ENCODE results near the gene MAGEA9B.
"Not testable (repeated sequence)": the region's sequence is repeated elsewhere in the genome, so short reads cannot be mapped to it uniquely, and the experiment has no call there.

DNA sequence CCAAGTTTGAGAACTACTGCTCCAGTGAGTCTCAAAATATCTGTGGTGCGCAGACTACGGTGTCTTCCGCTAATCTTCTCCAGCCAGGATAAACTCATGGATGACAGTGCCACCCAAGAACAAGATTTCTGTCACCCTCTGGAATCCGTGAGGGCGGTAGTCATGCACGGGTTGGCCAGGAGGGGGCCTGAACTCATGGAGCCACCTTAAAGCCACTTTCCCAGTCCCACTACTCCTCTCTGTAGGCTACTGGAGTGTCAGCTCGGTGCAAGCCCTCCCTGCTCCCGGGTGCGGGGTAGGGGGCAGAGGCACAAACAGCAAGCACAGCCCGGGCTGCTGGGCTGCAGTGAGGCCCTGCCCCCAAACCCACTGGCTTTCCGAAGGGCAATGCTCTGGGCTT lies 11.3 kb upstream of the MAGEA9B start:
- not testable (repeated sequence) for TF ChIP-seq BCL11A (IDR thresholded peaks at IDR 0.05; ENCODE audit: low read depth, low read length); HCFC1 (IDR thresholded peaks at IDR 0.05; ENCODE audit: low read length); SMAD1 (IDR thresholded peaks at IDR 0.05; ENCODE audit: low read depth, partially characterized antibody); CTCF (IDR thresholded peaks at IDR 0.05 in 2 of 3, conservative IDR thresholded peaks at IDR 0.05 in 1 of 3; ENCODE audit: control insufficient read depth in 2 of 3, extremely low read depth in 1 of 3, insufficient read depth in 1 of 3, low read depth in 3 of 3, low read length in 3 of 3); CHD2 (IDR thresholded peaks at IDR 0.05; ENCODE audit: borderline replicate concordance, low read depth, low read length)
